A673 (cell line): ENCODE results near the gene GDF10.

Experiments used
- CTCF ChIP-seq: fragments of 300-800, 200-600 bp; sonication (generic); conservative IDR thresholded peaks from 2 replicates; pipeline ENCODE4 v1.5.1; 2017; ENCODE audit warnings: low read depth, mild to moderate bottlenecking, antibody characterized with exemption, low read length, moderate library complexity, mixed read lengths
- EZH2 ChIP-seq: fragments of 200-600 bp; sonication (generic); IDR thresholded peaks from 2 replicates; pipeline ENCODE4 v1.6.1; 2017; ENCODE audit warnings: borderline replicate concordance, low read depth, mild to moderate bottlenecking, mixed read lengths, antibody characterized with exemption, low read length; ENCODE audit not compliant: poor library complexity, severe bottlenecking

- TF ChIP-seq CTCF (no peak), EZH2 (no peak)
Observed at GRCh38 chr10:47311193-47311931, 11.4 kb downstream of the GDF10 start.
